IPS DF 4.7 (cell line): ENCODE data around the gene ANKRD17.
A peak's percentile ranks its signal among the peaks of the same experiment; 100 is the strongest.

Experiments used
- DNase-seq: peaks from one replicate; pipeline ENCODE4 v3.0.0-alpha.2; 2013; ENCODE audit warnings: low spot score; ENCODE audit errors: extremely low read depth

ANKRD17 gene

GRCh38 chr4:73131281-73131680 lies 127.3 kb downstream of the ANKRD17 start:
- no peak for DNase-seq

- DNase-seq = no peak
Measured at GRCh38 chr4:73129319-73129718, 129.3 kb downstream of the ANKRD17 start.

GRCh38 chr4:73127839-73128453 lies 130.7 kb downstream of the ANKRD17 start:
- DNase-seq = no peak

- DNase-seq = no peak
Measured at GRCh38 chr4:73109493-73109892, 149.1 kb downstream of the ANKRD17 start.

DNA sequence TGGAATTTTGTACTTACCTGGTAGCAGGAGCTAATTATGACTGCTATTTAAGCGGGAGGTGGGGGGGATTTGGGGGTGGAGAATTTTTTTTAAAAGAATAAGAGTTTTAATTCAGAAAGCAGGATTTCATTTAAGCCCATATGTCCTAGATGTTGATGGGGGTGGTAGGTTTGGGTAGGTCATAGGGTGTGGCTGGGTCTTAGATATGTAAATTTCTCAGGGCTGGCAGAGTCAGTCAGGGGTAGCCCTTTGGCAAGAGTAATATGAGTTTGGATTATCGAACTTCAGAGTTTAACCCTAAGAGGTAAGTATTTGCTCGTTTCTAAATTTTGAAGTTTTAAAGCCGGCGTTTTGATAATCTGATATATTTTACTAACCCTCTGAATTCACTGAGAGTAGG lies 153.9 kb downstream of the ANKRD17 start:
- DNase-seq = no peak

- DNase-seq = no peak
Measured at GRCh38 chr4:73103799-73104503, 154.6 kb downstream of the ANKRD17 start.

DNA sequence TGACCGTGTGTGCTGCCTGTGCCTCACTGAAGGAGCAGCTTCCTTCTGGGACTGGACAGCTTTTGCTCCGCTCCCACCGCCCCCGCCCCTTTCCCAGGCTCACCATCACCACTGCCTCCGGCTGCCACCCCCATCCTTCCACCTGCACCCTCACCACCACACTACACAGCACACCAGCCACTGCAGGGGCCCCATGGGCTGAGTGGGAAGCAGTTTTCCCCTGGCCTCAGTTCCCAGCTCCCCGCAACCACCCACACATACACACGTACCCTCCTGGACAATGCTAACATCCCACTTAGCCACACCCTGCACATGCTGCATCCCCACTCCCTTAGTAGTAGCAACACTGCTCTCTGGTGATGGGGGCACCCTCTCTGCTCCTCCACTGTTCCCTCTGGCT lies 159.5 kb downstream of the ANKRD17 start:
- no peak for DNase-seq

- DNase-seq = no peak
Measured at GRCh38 chr4:73098713-73099112, 159.9 kb downstream of the ANKRD17 start.

- DNase-seq = no peak
Measured at GRCh38 chr4:73098016-73098415, 160.6 kb downstream of the ANKRD17 start.

DNA sequence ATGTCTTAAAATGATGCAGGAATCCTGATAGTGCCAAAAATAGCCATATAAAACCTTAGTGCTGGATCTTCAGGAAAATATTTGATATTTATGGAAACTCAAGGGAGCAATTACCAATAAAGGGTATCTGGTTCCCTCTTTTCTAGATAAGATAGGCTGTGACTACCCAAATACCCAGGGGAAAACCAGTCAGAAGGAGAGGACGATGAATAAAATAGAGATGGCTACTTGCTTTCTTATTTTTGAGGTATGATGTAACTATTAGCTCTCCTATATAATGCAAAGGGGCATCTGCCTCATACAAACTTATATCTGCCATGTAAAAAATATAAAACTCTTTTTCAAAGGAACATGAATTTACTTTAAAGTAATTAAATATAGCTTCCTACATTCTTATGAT lies 165.7 kb downstream of the ANKRD17 start:
- DNase-seq = no peak

GRCh38 chr4:73090738-73091137 lies 167.9 kb downstream of the ANKRD17 start:
- no peak for DNase-seq

DNA sequence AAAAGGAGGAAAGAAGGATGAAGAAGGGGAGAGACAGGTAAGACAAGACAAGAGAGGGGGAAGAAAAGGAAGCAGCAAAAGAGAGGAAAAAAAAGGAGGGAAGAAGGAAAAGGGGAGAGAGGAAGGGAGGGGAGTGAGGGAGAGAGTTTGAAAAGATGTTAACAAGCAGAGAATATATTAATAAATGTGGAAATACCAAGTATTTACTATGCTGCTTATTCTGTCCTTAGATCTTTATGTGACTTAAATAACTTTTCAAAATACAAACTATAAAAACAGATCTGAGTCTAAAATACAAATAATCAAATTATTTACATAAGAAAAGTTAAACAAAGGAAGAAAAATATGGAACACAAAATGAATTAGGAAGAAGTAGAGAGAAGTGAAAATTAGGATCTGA lies 170.7 kb downstream of the ANKRD17 start:
- no peak for DNase-seq

- DNase-seq = no peak
Measured at GRCh38 chr4:73086095-73086868, 172.3 kb downstream of the ANKRD17 start.

DNA sequence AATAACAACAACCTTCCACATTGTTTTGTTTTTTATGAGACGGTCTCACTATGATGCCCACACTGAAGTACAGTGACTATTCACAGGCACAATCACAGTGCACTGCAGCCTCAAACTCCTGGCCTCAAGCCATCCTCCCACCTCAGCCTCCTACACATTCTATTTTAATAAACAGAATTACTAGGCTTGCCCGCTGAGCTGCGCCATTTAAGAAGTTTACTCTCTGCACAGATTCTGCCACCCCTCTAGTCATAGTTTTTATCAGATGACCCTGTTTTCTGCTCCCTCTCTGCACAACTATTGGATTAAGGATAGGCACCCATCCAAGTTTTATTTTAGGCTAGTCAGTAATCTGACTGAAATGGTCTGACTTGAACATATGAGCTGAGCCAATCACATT lies 177.8 kb downstream of the ANKRD17 start:
- no peak for DNase-seq

DNA sequence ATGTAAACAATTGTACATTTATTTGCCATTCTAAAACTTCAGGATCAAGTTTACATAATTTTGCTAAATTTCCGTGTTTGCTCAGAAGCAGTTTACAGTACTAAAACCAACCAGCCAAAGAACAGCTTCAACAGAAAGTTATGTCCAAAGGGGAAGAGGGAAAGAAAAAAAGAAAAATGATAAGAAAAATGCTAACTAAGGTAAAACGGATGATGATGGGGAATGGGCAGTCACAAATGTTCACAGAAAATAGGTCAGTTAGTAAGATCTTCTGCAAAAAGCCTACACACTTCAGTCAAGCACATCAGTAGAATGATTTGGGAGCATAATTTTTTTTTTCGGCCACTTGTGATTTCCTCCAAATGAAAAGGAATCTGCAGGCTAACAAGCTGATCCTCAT lies 182.8 kb downstream of the ANKRD17 start:
- no peak for DNase-seq

GRCh38 chr4:73070074-73070390 lies 188.6 kb downstream of the ANKRD17 start:
- DNase-seq = no peak

DNA sequence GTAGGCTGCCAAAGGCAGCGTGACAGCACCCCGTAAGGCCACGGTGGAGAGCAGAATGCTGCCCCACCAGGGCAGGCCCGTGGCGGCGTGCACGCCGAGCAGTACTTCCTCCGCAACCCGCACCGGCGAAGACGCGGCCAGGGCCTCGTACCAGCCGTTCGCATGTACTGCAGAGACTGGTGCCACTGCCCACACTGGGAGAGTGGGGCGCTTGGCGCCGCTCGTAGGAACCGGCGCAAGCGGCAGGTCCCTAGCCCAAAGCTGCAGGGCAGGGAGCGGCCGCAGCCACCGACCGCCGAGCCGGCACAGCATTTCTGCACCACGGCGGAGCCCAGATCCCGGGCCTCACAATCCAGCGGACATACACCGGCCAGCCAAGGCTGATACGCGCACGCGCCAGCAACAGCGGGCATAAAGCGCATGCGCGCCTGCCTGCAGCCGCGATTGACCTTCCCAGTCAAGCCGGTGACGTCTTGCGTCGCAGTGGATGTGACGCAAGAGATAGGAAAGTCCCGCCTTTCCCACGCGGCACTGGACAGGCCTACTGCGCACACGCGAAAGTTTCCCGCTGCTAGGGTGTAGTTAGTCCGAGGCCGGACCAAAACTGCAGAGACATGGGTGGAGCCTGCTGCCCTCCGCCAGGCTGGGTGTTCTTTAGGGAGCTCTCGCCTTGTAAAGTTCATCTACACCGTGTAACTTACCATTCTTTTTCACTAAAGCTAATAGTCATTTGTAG lies 189.1 kb downstream of the ANKRD17 start, which contains the start of gene COX18:
COX18 (minus strand) TSS at position 379 of the 736 bp plus-strand sequence; CDS start at position 312, 67 bp downstream.
- DNase-seq = peak; percentile 84

DNA sequence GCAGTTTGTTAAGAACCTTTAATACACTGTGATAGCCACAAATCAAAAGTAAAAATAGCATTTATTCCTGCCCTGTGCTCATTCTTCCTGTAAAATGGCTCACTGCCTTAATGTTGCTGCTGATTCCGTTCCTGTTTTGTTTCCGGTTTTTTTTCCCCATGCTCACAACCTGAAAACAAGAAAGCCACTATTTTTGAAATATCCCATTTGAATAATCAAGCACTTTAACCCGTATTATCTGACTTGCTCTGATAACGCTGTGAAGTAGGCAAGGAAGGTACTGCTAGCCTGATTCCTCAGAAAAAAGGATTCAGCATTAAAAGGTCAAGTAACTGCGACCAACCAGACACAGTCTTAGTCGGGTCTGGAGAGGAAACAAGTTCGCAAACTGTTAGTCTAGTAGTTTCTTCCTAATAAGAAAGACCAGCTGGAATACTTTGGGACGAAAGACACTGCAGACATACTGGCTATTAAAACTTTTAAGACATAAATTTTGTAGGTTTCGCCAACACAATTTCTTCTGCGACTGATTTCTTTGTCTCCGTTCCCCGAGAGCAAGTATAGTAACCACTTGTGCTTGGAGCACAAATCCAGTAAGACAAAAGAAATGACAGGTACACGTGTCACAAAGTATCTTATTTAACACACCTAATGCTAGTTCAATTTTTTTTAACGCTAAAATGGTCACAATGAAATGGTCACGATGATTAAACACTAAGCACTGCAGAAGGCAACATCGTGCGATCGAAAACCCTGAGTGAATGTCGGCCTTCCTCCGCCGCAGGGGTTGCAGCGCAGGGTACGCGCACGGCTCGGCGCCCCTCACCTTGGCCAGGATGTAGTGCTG lies 189.9 kb downstream of the ANKRD17 start:
- no peak for DNase-seq

DNA sequence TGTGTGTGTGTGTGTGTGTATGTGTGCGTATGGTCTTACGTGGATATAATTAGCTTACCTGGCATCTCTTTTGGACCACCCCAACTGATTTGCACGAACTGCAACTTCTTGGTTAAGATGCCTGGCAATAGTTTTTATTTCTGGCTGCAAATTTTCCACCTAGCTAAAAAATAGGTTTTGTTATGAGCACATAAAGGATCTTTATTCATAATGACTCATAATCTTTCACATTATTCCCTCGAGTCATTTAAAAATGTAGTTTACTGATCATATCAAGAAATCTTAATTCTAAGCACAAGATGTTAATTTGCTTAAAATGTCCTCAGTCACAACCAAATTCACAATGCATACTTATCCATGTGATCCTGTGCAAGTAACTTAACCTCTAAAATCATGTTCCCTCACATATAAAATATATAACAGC lies 190.6 kb downstream of the ANKRD17 start:
- no peak for DNase-seq

GRCh38 chr4:73066928-73067327 lies 191.7 kb downstream of the ANKRD17 start:
- no peak for DNase-seq

- DNase-seq = no peak
Measured at GRCh38 chr4:73066445-73066844, 192.2 kb downstream of the ANKRD17 start.
